ENCODE results near the gene GPR89A.
"Not testable (repeated sequence)": the region's sequence is repeated elsewhere in the genome, so short reads cannot be mapped to it uniquely, and the experiment has no call there.

DNA sequence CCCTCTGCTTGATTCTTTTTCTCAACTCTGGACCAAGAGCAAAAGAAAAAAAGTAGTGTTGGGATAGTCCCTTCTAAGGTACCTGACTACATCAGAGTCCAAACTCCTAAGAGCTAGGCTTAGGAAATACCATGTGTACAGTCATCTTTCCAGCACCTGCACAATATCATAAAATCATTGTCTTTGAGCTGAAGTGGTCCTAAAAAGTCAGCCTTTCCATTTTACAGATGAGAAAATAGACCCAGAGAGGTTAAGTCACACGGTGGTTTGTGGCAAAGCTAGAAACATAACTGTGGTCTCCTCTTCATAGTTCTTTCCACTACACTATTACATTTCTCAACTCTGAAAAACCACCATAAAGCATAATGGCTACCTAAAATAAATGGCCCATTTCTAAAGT is 36.2 kb downstream of the GPR89A start:
- TF ChIP-seq, protein P1, sequence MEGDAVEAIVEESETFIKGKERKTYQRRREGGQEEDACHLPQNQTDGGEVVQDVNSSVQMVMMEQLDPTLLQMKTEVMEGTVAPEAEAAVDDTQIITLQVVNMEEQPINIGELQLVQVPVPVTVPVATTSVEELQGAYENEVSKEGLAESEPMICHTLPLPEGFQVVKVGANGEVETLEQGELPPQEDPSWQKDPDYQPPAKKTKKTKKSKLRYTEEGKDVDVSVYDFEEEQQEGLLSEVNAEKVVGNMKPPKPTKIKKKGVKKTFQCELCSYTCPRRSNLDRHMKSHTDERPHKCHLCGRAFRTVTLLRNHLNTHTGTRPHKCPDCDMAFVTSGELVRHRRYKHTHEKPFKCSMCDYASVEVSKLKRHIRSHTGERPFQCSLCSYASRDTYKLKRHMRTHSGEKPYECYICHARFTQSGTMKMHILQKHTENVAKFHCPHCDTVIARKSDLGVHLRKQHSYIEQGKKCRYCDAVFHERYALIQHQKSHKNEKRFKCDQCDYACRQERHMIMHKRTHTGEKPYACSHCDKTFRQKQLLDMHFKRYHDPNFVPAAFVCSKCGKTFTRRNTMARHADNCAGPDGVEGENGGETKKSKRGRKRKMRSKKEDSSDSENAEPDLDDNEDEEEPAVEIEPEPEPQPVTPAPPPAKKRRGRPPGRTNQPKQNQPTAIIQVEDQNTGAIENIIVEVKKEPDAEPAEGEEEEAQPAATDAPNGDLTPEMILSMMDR (IDR thresholded peaks at IDR 0.05 in 2 of 3, conservative IDR thresholded peaks at IDR 0.05 in 1 of 3; ENCODE audit: control insufficient read depth in 2 of 3, extremely low read depth in 1 of 3, insufficient read depth in 1 of 3, low read depth in 3 of 3, low read length in 3 of 3) = not testable (repeated sequence)
- not testable (repeated sequence) for TF ChIP-seq TCF12 (IDR thresholded peaks at IDR 0.05; ENCODE audit: low read depth, low read length); JUND (IDR thresholded peaks at IDR 0.05; ENCODE audit: low read depth, low read length); CREB1 (IDR thresholded peaks at IDR 0.05; ENCODE audit: low read depth); TAF1 (IDR thresholded peaks at IDR 0.05; ENCODE audit: borderline replicate concordance, low read depth, low read length); POLR2A (IDR thresholded peaks at IDR 0.05; ENCODE audit: low read depth, low read length); IKZF1 (conservative IDR thresholded peaks at IDR 0.05); CEBPB (IDR thresholded peaks at IDR 0.05; ENCODE audit: borderline replicate concordance in 1 of 2, low read depth in 2 of 2, low read length in 2 of 2); FOXK2 (IDR thresholded peaks at IDR 0.05); NFXL1 (IDR thresholded peaks at IDR 0.05; ENCODE audit: borderline replicate concordance); CREM (IDR thresholded peaks at IDR 0.05; ENCODE audit: low read depth); MAX (IDR thresholded peaks at IDR 0.05; ENCODE audit: low read depth, low read length); DPF2 (IDR thresholded peaks at IDR 0.05)
- TF ChIP-seq, protein P2, sequence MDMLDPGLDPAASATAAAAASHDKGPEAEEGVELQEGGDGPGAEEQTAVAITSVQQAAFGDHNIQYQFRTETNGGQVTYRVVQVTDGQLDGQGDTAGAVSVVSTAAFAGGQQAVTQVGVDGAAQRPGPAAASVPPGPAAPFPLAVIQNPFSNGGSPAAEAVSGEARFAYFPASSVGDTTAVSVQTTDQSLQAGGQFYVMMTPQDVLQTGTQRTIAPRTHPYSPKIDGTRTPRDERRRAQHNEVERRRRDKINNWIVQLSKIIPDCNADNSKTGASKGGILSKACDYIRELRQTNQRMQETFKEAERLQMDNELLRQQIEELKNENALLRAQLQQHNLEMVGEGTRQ (IDR thresholded peaks at IDR 0.05; ENCODE audit: borderline replicate concordance, low read depth, low read length) = not testable (repeated sequence)

All from GM12878 (cell line).